SU-DHL-6 (cell line): ENCODE data around the gene RAPGEF4.

Source experiments
- H2AFZ ChIP-seq: fragments of 200-600 bp; sonication (generic); 2 replicates; pipeline ENCODE4 v1.6.1; 2014; ENCODE audit warnings: low read depth, mild to moderate bottlenecking, moderate library complexity, mixed read lengths, antibody characterized with exemption, low read length; ENCODE audit not compliant: severe bottlenecking
- H3F3A ChIP-seq: fragments of 200-600 bp; shearing (Covaris generic); 2 replicates; pipeline ENCODE4 v1.6.0; 2016; ENCODE audit warnings: antibody characterized with exemption, mild to moderate bottlenecking; ENCODE audit not compliant: insufficient read depth
- H3K27ac ChIP-seq: fragments of 200-600 bp; sonication (generic); 2 replicates; pipeline ENCODE4 v1.5.1; 2016; ENCODE audit warnings: low read depth, mild to moderate bottlenecking, low read length, moderate library complexity, mixed read lengths
- H3K27me3 ChIP-seq: fragments of 200-600 bp; sonication (generic), shearing (Covaris generic); 2 replicates; pipeline ENCODE4 v1.6.0; 2014; ENCODE audit warnings: mild to moderate bottlenecking, low read length
- H3K36me3 ChIP-seq: fragments of 200-600 bp; sonication (generic); 2 replicates; pipeline ENCODE4 v1.6.1; 2014; ENCODE audit warnings: mild to moderate bottlenecking, low read length, mixed read lengths
- H3K4me2 ChIP-seq: fragments of 300-600, 200-600 bp; shearing (Covaris generic), sonication (generic); 2 replicates; pipeline ENCODE4 v1.6.0; 2014; ENCODE audit warnings: low read length, low read depth, mild to moderate bottlenecking; ENCODE audit not compliant: poor library complexity, severe bottlenecking
- H3K4me3 ChIP-seq: fragments of 200-600 bp; sonication (generic); 2 replicates; pipeline ENCODE4 v1.5.1; 2014; ENCODE audit warnings: antibody characterized with exemption, low read length, mild to moderate bottlenecking, mixed read lengths; ENCODE audit not compliant: insufficient read depth, poor library complexity, severe bottlenecking
- H3K79me2 ChIP-seq: fragments of 200-600 bp; sonication (generic); 2 replicates; pipeline ENCODE4 v1.6.1; 2014; ENCODE audit warnings: mild to moderate bottlenecking, low read length, moderate library complexity; ENCODE audit not compliant: insufficient read depth
- H3K9ac ChIP-seq: fragments of 200-600 bp; sonication (generic); 2 replicates; pipeline ENCODE4 v1.7.0; 2014; ENCODE audit warnings: mild to moderate bottlenecking, low read length
- H3K9me2 ChIP-seq: fragments of 200-600 bp; sonication (generic); replicated peaks from 2 replicates; pipeline ENCODE4 v1.6.1; 2014; ENCODE audit warnings: low read length; ENCODE audit not compliant: insufficient read depth
- H3K9me3 ChIP-seq: fragments of 200-600 bp; sonication (generic); 2 replicates; pipeline ENCODE4 v1.6.1; 2014; ENCODE audit warnings: low read length, mixed read lengths; ENCODE audit not compliant: insufficient read depth
- H4K20me1 ChIP-seq: fragments of 200-600 bp; sonication (generic); 2 replicates; pipeline ENCODE4 v1.6.1; 2014; ENCODE audit warnings: low read depth, mild to moderate bottlenecking, antibody characterized with exemption, low read length, moderate library complexity, mixed read lengths
- CTCF ChIP-seq: fragments of 200-600 bp; sonication (generic); IDR thresholded peaks from one replicate; pipeline ENCODE4 v1.5.1; 2017; ENCODE audit warnings: antibody characterized with exemption, mild to moderate bottlenecking, low read length, moderate library complexity; ENCODE audit not compliant: insufficient read depth, poor library complexity, severe bottlenecking
- EZH2phosphoT487 ChIP-seq: fragments of 200-600 bp; sonication (generic), shearing (Covaris generic); conservative IDR thresholded peaks from 2 replicates; pipeline ENCODE4 v1.6.1; 2018; ENCODE audit warnings: mild to moderate bottlenecking, antibody characterized with exemption, low read length, moderate library complexity, mixed read lengths

Gene RAPGEF4

GRCh38 chr2:172896661-172897081, 161.0 kb downstream of the RAPGEF4 start:
- H4K20me1 ChIP-seq: no peaks in the 10 kb centered on the region
- TF ChIP-seq EZH2phosphoT487: no peak
- no peak for TF ChIP-seq CTCF
- H3K36me3 ChIP-seq: no peaks in the 10 kb centered on the region
- no peak overlapping the region for H3K4me2 ChIP-seq
- no peak overlapping the region for H3K4me3 ChIP-seq
- H3K79me2 ChIP-seq: no peaks in the 10 kb centered on the region
- no peak overlapping the region for H2AFZ ChIP-seq
- no peaks in the 10 kb centered on the region for H3K9me3 ChIP-seq
- no peaks in the 10 kb centered on the region for H3F3A ChIP-seq
- H3K27ac ChIP-seq: no peak overlapping the region
- no peaks in the 10 kb centered on the region for H3K27me3 ChIP-seq
- no peak overlapping the region for H3K9ac ChIP-seq
- no peaks in the 10 kb centered on the region for H3K9me2 ChIP-seq

GRCh38 chr2:172900871-172901270, 165.2 kb downstream of the RAPGEF4 start:
- Histone ChIP-seq H3K4me2 (no peak overlapping the region), H3K27ac (no peak overlapping the region), H3K9ac (no peak overlapping the region), H3K36me3 (no peaks in the 10 kb centered on the region), H2AFZ (no peak overlapping the region), H3F3A (no peaks in the 10 kb centered on the region), H3K79me2 (no peaks in the 10 kb centered on the region), H3K4me3 (no peak overlapping the region), H3K27me3 (no peaks in the 10 kb centered on the region), H3K9me3 (no peaks in the 10 kb centered on the region), H3K9me2 (no peaks in the 10 kb centered on the region), H4K20me1 (no peaks in the 10 kb centered on the region)
- TF ChIP-seq CTCF: no peak

GRCh38 chr2:172901913-172902312, 166.3 kb downstream of the RAPGEF4 start:
- no peaks in the 10 kb centered on the region for H3K9me3 ChIP-seq
- no peaks in the 10 kb centered on the region for H3K36me3 ChIP-seq
- no peaks in the 10 kb centered on the region for H4K20me1 ChIP-seq
- H2AFZ ChIP-seq: no peak overlapping the region
- no peaks in the 10 kb centered on the region for H3F3A ChIP-seq
- no peak overlapping the region for H3K9ac ChIP-seq
- no peaks in the 10 kb centered on the region for H3K27me3 ChIP-seq
- H3K79me2 ChIP-seq: no peaks in the 10 kb centered on the region
- no peaks in the 10 kb centered on the region for H3K9me2 ChIP-seq
- TF ChIP-seq CTCF (no peak), EZH2phosphoT487 (no peak)
- no peak overlapping the region for H3K4me2 ChIP-seq
- H3K27ac ChIP-seq: no peak overlapping the region
- no peak overlapping the region for H3K4me3 ChIP-seq

GRCh38 chr2:172904236-172904635, 168.6 kb downstream of the RAPGEF4 start:
- Histone ChIP-seq H3K9me2 (no peaks in the 10 kb centered on the region), H3F3A (no peaks in the 10 kb centered on the region), H3K27me3 (no peaks in the 10 kb centered on the region), H3K4me3 (no peak overlapping the region), H4K20me1 (no peaks in the 10 kb centered on the region), H3K36me3 (no peaks in the 10 kb centered on the region), H2AFZ (no peak overlapping the region), H3K79me2 (no peaks in the 10 kb centered on the region), H3K4me2 (no peak overlapping the region), H3K27ac (no peak overlapping the region), H3K9ac (no peak overlapping the region), H3K9me3 (no peaks in the 10 kb centered on the region)
- no peak for TF ChIP-seq EZH2phosphoT487
- TF ChIP-seq CTCF: no peak
